ENCODE results near the gene GMPR2. TPM values are rescaled to one million over a fixed set of nuclear protein-coding genes. Genes with fewer than 3 reads are reported as not detected.
A peak's percentile ranks its signal among the peaks of the same experiment; 100 is the strongest.

GMPR2 gene
- total RNA-seq, 1 donor from 2014 or later, result 98.4 TPM

DNA sequence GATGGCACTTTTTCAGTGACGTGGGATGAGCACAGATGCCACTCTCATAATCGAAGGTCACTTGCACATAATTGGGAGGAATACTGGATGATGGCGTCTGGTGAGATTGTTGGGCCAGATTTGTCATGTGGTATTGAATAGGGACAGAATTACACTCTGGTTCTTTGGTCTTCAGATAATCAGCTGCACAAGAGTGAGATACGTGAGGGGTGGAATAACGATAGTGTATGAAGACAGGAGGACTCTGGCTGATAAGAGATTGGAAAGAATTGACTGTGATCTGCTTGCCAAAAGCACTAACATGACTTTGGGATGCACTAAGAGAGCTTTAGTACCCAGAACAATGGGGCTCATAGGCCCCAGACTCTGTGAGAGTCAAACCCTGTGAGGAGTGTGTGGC, 45.7 kb downstream of the GMPR2 start:
- H3K36me3 Mint-ChIP-seq, result peaks cover 2% of the 10 kb centered on the region
- Histone ChIP-seq H3K4me3 (no peak overlapping the region), H2AFZ (replicated peaks) (no peak overlapping the region), H3K79me2 (ENCODE audit: low read depth) (no peaks in the 10 kb centered on the region), H3K4me1 (no peaks in the 10 kb centered on the region), H3K9me3 (ENCODE audit: low read depth) (no peaks in the 10 kb centered on the region), H3K27me3 (no peaks in the 10 kb centered on the region), H3K4me2 (no peak overlapping the region), H3K9ac (no peak overlapping the region), H4K20me1 (ENCODE audit: low read depth) (no peaks in the 10 kb centered on the region), H3F3A (ENCODE audit: low read depth) (no peaks in the 10 kb centered on the region), H3K36me3 (no peaks in the 10 kb centered on the region), H3K27ac (no peak overlapping the region)
- peak overlapping the region; percentile 25 for H3K27ac Mint-ChIP-seq
- no peak for DNase-seq (ENCODE audit: low spot score)
- H3K4me3 Mint-ChIP-seq, result no peak overlapping the region
- no peaks in the 10 kb centered on the region for H3K4me1 Mint-ChIP-seq
- H3K27me3 Mint-ChIP-seq (ENCODE audit: insufficient read depth, low read depth), result peaks cover 2% of the 10 kb centered on the region
- TF ChIP-seq, protein P1, sequence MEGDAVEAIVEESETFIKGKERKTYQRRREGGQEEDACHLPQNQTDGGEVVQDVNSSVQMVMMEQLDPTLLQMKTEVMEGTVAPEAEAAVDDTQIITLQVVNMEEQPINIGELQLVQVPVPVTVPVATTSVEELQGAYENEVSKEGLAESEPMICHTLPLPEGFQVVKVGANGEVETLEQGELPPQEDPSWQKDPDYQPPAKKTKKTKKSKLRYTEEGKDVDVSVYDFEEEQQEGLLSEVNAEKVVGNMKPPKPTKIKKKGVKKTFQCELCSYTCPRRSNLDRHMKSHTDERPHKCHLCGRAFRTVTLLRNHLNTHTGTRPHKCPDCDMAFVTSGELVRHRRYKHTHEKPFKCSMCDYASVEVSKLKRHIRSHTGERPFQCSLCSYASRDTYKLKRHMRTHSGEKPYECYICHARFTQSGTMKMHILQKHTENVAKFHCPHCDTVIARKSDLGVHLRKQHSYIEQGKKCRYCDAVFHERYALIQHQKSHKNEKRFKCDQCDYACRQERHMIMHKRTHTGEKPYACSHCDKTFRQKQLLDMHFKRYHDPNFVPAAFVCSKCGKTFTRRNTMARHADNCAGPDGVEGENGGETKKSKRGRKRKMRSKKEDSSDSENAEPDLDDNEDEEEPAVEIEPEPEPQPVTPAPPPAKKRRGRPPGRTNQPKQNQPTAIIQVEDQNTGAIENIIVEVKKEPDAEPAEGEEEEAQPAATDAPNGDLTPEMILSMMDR (IDR thresholded peaks at IDR 0.05), result no peak
- no peak for TF ChIP-seq EZH2phosphoT487 (IDR thresholded peaks at IDR 0.05)
- no peaks in the 10 kb centered on the region for H3K9me3 Mint-ChIP-seq

DNA sequence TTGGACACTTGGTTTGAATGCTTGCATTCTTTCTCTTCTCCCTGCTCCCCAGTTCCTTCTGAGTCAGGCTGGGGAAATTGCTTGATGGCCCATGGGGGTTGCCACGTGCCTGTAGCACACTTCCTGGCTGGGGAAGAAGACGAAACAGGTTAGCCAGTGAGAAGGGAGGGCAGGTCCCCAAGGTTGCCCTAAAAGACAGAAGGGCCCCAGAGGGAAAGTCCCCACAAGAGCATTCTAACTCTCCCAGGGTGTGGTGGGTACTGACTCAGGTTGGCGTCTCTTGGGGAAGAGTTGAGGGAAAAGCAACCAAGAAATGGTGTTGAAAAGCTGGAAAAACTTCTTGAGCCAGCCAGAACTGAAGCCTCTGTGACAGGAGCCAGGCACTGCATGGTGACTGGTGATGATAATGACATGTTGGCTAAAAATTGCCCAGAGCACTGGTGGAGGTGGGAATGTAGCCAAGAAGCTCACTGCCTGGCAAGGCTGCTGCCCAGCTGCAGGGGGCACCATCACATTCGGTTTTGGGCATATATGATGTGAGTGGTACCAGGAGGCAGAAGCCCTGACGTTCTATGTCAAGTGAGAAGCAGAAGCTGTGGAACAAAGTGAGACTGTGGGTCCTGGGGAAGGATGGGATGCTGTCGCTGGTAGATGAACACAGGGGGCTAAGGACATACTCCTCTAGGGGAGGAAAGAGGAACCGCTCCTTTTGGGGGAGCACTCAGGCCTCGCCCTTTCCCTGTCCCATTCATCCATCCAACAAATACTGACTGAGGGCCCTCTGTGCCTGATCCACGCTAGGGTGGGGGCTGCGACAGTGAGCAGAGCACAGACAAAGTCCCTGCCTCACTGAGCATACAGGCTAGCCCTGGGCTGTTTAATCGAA, 46.8 kb downstream of the GMPR2 start:
- TF ChIP-seq EZH2phosphoT487 (IDR thresholded peaks at IDR 0.05) (no peak), EZH2 (IDR thresholded peaks at IDR 0.05) (no peak)
- TF ChIP-seq, protein P1 (IDR thresholded peaks at IDR 0.05), result peak; percentile 11
- Histone ChIP-seq H4K20me1 (ENCODE audit: low read depth) (no peaks in the 10 kb centered on the region), H3K27ac (no peak overlapping the region), H3K9me3 (ENCODE audit: low read depth) (no peaks in the 10 kb centered on the region), H3F3A (ENCODE audit: low read depth) (no peaks in the 10 kb centered on the region), H3K9ac (no peak overlapping the region), H3K4me2 (no peak overlapping the region), H2AFZ (replicated peaks) (no peak overlapping the region), H3K4me3 (no peak overlapping the region), H3K4me1 (no peaks in the 10 kb centered on the region), H3K27me3 (no peaks in the 10 kb centered on the region), H3K36me3 (no peaks in the 10 kb centered on the region), H3K79me2 (ENCODE audit: low read depth) (no peaks in the 10 kb centered on the region)
- no peaks in the 10 kb centered on the region for H3K4me1 Mint-ChIP-seq
- no peak overlapping the region for H3K4me3 Mint-ChIP-seq
- H3K27ac Mint-ChIP-seq, result no peak overlapping the region
- no peak for DNase-seq (ENCODE audit: low spot score)
- no peaks in the 10 kb centered on the region for H3K9me3 Mint-ChIP-seq
- H3K36me3 Mint-ChIP-seq, result no peaks in the 10 kb centered on the region
- H3K27me3 Mint-ChIP-seq (ENCODE audit: insufficient read depth, low read depth), result peaks cover 2% of the 10 kb centered on the region

DNA sequence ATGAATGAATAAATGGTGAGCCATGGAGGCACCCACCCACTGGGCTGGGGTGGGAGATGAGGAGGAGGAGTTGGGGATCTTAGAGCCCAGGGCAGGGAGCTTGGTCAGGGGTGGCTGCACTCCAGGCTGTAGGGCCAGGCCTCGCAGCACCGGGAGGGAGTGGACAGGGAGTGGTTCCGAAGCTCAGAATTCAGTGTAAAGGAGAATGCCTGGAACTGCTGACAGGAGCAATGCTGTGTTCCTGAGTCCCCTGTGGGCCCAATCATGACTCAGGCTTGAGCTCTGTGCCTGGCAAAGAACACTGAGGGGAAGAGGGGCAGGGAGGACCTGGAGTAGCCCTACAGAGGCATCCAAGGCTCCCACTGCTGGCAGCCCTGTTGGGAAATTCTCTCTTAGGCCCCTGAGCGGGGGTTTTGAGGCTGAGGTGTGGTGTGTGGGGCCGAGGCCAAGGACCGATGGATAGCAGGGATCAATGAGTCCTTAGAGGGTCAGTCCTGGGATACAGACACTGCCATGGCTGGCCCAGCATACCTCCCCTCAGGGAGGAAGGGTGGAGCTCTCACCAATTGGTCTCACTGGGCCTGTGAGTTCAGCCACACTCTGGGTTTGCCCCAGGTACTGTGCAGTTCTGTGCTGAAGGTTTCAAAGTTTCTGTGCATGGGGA, 48.2 kb downstream of the GMPR2 start:
- Mint-ChIP-seq H3K4me3 (no peak overlapping the region), H3K9me3 (no peaks in the 10 kb centered on the region), H3K27me3 (ENCODE audit: insufficient read depth, low read depth) (peaks cover 4% of the 10 kb centered on the region), H3K27ac (peak overlapping the region; percentile 44), H3K36me3 (no peaks in the 10 kb centered on the region), H3K4me1 (no peaks in the 10 kb centered on the region)
- H3K79me2 ChIP-seq (ENCODE audit: low read depth), result no peaks in the 10 kb centered on the region
- TF ChIP-seq, protein P1 (IDR thresholded peaks at IDR 0.05), result no peak
- TF ChIP-seq EZH2 (IDR thresholded peaks at IDR 0.05) (no peak), EZH2phosphoT487 (IDR thresholded peaks at IDR 0.05) (no peak)
- H2AFZ ChIP-seq (replicated peaks), result no peak overlapping the region
- no peaks in the 10 kb centered on the region for H3K36me3 ChIP-seq
- no peaks in the 10 kb centered on the region for H3K27me3 ChIP-seq
- no peak overlapping the region for H3K27ac ChIP-seq
- H3K9me3 ChIP-seq (ENCODE audit: low read depth), result no peaks in the 10 kb centered on the region
- DNase-seq (ENCODE audit: low spot score), result no peak
- no peak overlapping the region for H3K4me3 ChIP-seq
- H4K20me1 ChIP-seq (ENCODE audit: low read depth), result no peaks in the 10 kb centered on the region
- H3K9ac ChIP-seq, result no peak overlapping the region
- H3K4me1 ChIP-seq, result no peaks in the 10 kb centered on the region
- H3K4me2 ChIP-seq, result no peak overlapping the region
- H3F3A ChIP-seq (ENCODE audit: low read depth), result no peaks in the 10 kb centered on the region
